Smooth muscle cell (in vitro differentiated cells): ENCODE results near the gene ASCC3. TPM values are rescaled to one million over a fixed set of nuclear protein-coding genes. Genes with fewer than 3 reads are reported as not detected.

Experiments used
- DNase-seq: peaks from one replicate; lab custom pipeline; 2025; ENCODE audit not compliant: unreplicated experiment; lab: John Stamatoyannopoulos, UW
- H2AFZ ChIP-seq: fragments of 200-600 bp; sonication (generic); 2 replicates; pipeline ENCODE4 v1.6.0; 2016; ENCODE audit warnings: antibody characterized with exemption, low read depth, mild to moderate bottlenecking
- H3F3A ChIP-seq: fragments of 200-600 bp; sonication (generic); 2 replicates; pipeline ENCODE4 v1.6.0; 2017; ENCODE audit warnings: antibody characterized with exemption, low read depth
- H3K27ac ChIP-seq: fragments of 200-600 bp; sonication (generic); 2 replicates; pipeline ENCODE4 v1.5.1; 2016; ENCODE audit warnings: low read depth, mild to moderate bottlenecking
- H3K27me3 ChIP-seq: fragments of 200-600 bp; sonication (generic); 2 replicates; pipeline ENCODE4 v1.6.1; 2016; ENCODE audit warnings: low read depth, mild to moderate bottlenecking
- H3K36me3 ChIP-seq: fragments of 200-600 bp; sonication (generic); 2 replicates; pipeline ENCODE4 v1.5.1; 2016; ENCODE audit warnings: low read depth
- H3K4me1 ChIP-seq: fragments of 200-600 bp; sonication (generic); 2 replicates; pipeline ENCODE4 v1.5.1; 2016; ENCODE audit warnings: low read depth
- H3K4me2 ChIP-seq: fragments of 200-600 bp; sonication (generic); 2 replicates; pipeline ENCODE4 v1.6.0; 2016; ENCODE audit warnings: mild to moderate bottlenecking
- H3K4me3 ChIP-seq: fragments of 200-600 bp; sonication (generic); 2 replicates; pipeline ENCODE4 v1.5.1; 2016; ENCODE audit warnings: mild to moderate bottlenecking
- H3K79me2 ChIP-seq: fragments of 200-600 bp; sonication (generic); 2 replicates; pipeline ENCODE4 v1.6.0; 2016; ENCODE audit warnings: low read depth, mild to moderate bottlenecking
- H3K9ac ChIP-seq: fragments of 200-600 bp; sonication (generic); 2 replicates; pipeline ENCODE4 v1.6.0; 2016; ENCODE audit warnings: low read depth
- H3K9me3 ChIP-seq: fragments of 200-600 bp; sonication (generic); replicated peaks from 2 replicates; pipeline ENCODE4 v1.5.1; 2016; ENCODE audit warnings: low read depth
- H4K20me1 ChIP-seq: fragments of 200-600 bp; sonication (generic); 2 replicates; pipeline ENCODE4 v1.6.0; 2016; ENCODE audit warnings: low read depth
- CTCF ChIP-seq: fragments of 200-600 bp; sonication (generic); IDR thresholded peaks from 2 replicates; pipeline ENCODE4 v1.5.1; 2017; ENCODE audit warnings: borderline replicate concordance, mild to moderate bottlenecking, antibody characterized with exemption; ENCODE audit not compliant: insufficient read depth, poor library complexity, severe bottlenecking
- WGBS: methylation state at CpG from one replicate; pipeline ENCODE4 v1.1.7; 2016; ENCODE audit warnings: low lambda C conversion rate; 5-methylcytosine and 5-hydroxymethylcytosine counted together
- polyA plus RNA-seq: library from polyadenylated mRNA; unstranded; fragments of >200 nt; fragmentation: Nextera tagmentation; extraction: Ambion mirVana; gene quantifications from 2 replicates; pipeline ENCODE4 v1.2.1, GENCODE V29; 2016
- total RNA-seq: library from RNA; depleted of rRNA; stranded (reverse); fragments of >200 nt; gene quantifications from 2 replicates; pipeline ENCODE4 v1.2.3, GENCODE V29; 2014

ASCC3 gene
- total and polyA plus RNA-seq, 2 experiments from 2014 or later = 59.0 to 116 TPM

- H3K27me3 ChIP-seq = no peaks in the 10 kb centered on the region
- no peaks in the 10 kb centered on the region for H3K9me3 ChIP-seq
- H3K4me2 ChIP-seq = no peak overlapping the region
- H3K4me3 ChIP-seq = no peak overlapping the region
- H4K20me1 ChIP-seq = peaks cover 38% of the 10 kb centered on the region
- H3K36me3 ChIP-seq = no peaks in the 10 kb centered on the region
- no peak for TF ChIP-seq CTCF
- H3K27ac ChIP-seq = no peak overlapping the region
- WGBS = 84% methylated on average over 7 of the region's 7 CpGs
- no peak overlapping the region for H2AFZ ChIP-seq
- no peaks in the 10 kb centered on the region for H3F3A ChIP-seq
- H3K9ac ChIP-seq = no peak overlapping the region
- DNase-seq = no peak
- no peaks in the 10 kb centered on the region for H3K4me1 ChIP-seq
- no peaks in the 10 kb centered on the region for H3K79me2 ChIP-seq
These were observed 150.8 kb downstream of the ASCC3 start for GRCh38 chr6:100730001-100730980.

- H3K4me1 ChIP-seq = no peaks in the 10 kb centered on the region
- H3F3A ChIP-seq = no peaks in the 10 kb centered on the region
- peaks cover 11% of the 10 kb centered on the region for H3K36me3 ChIP-seq
- H2AFZ ChIP-seq = no peak overlapping the region
- no peak overlapping the region for H3K9ac ChIP-seq
- no peaks in the 10 kb centered on the region for H3K27me3 ChIP-seq
- no peak overlapping the region for H3K27ac ChIP-seq
- H4K20me1 ChIP-seq = peaks cover 35% of the 10 kb centered on the region
- no peak overlapping the region for H3K4me2 ChIP-seq
- H3K79me2 ChIP-seq = peaks cover 3% of the 10 kb centered on the region
- TF ChIP-seq CTCF = no peak
- H3K9me3 ChIP-seq = no peaks in the 10 kb centered on the region
- no peak for DNase-seq
- 94% methylated on average over 1 of the region's 1 CpG for WGBS
- H3K4me3 ChIP-seq = no peak overlapping the region
These were observed 154.5 kb downstream of the ASCC3 start for GRCh38 chr6:100726666-100727065.

- H3K27ac ChIP-seq = no peak overlapping the region
- no peak overlapping the region for H3K4me2 ChIP-seq
- no peaks in the 10 kb centered on the region for H3K27me3 ChIP-seq
- H3K9me3 ChIP-seq = no peaks in the 10 kb centered on the region
- H3K4me3 ChIP-seq = no peak overlapping the region
- peaks cover 37% of the 10 kb centered on the region for H4K20me1 ChIP-seq
- H3K36me3 ChIP-seq = peaks cover 11% of the 10 kb centered on the region
- no peak overlapping the region for H2AFZ ChIP-seq
- H3K9ac ChIP-seq = no peak overlapping the region
- peaks cover 4% of the 10 kb centered on the region for H3F3A ChIP-seq
- peaks cover 3% of the 10 kb centered on the region for H3K79me2 ChIP-seq
- DNase-seq = no peak
- no peaks in the 10 kb centered on the region for H3K4me1 ChIP-seq
- 65% methylated on average over 5 of the region's 5 CpGs for WGBS
- TF ChIP-seq CTCF = no peak
These were observed 156.4 kb downstream of the ASCC3 start for GRCh38 chr6:100724696-100725095.
